Activated CD8-positive, alpha-beta memory T cell treated with anti-CD3 and anti-CD28 coated beads for 1 hour (primary cell): ENCODE measurements around the gene PDE5A.
"Not testable (repeated sequence)": the region's sequence is repeated elsewhere in the genome, so short reads cannot be mapped to it uniquely, and the experiment has no call there.

Experiments used
- DNase-seq, 2 donors: peaks; one replicate each; pipeline ENCODE4 v3.0.0-alpha.2; 2020; ENCODE audit warnings: low read depth in 1 of 2; ENCODE audit errors: extremely low read depth in 1 of 2

The PDE5A gene

GRCh38 chr4:119478446-119479179 is 150.0 kb downstream of the PDE5A start:
- DNase-seq, result no peak

- DNase-seq, result no peak
Measured at GRCh38 chr4:119477412-119478053, 151.1 kb downstream of the PDE5A start.

- no peak for DNase-seq
Measured at GRCh38 chr4:119471259-119471658, 157.3 kb downstream of the PDE5A start.

GRCh38 chr4:119470737-119471063 is 157.9 kb downstream of the PDE5A start:
- DNase-seq, result not testable (repeated sequence)

GRCh38 chr4:119470021-119470736 is 158.4 kb downstream of the PDE5A start:
- DNase-seq, result not testable (repeated sequence)

GRCh38 chr4:119469039-119469438 is 159.6 kb downstream of the PDE5A start:
- not testable (repeated sequence) for DNase-seq

GRCh38 chr4:119462733-119463132 is 165.9 kb downstream of the PDE5A start:
- DNase-seq, result not testable (repeated sequence)

- not testable (repeated sequence) for DNase-seq
Measured at GRCh38 chr4:119455734-119456133, 172.9 kb downstream of the PDE5A start.

GRCh38 chr4:119454491-119455270 is 173.9 kb downstream of the PDE5A start:
- peak; percentile 89 to 92 for DNase-seq

GRCh38 chr4:119454151-119454490 is 174.5 kb downstream of the PDE5A start:
- DNase-seq, result not testable (repeated sequence)

GRCh38 chr4:119453286-119453685 is 175.3 kb downstream of the PDE5A start:
- not testable (repeated sequence) for DNase-seq

GRCh38 chr4:119449851-119450250 is 178.8 kb downstream of the PDE5A start:
- not testable (repeated sequence) for DNase-seq
